MM.1S (cell line): Measurements from ENCODE around the gene USP25.

Source experiments
- CTCF ChIP-seq: fragments of 300-600 bp; sonication (generic); IDR thresholded peaks from 2 replicates; pipeline ENCODE4 v1.5.1; 2016; ENCODE audit warnings: antibody characterized with exemption, low read length, mixed read lengths
- EZH2 ChIP-seq: fragments of 300-600 bp; sonication (generic); optimal IDR thresholded peaks from 2 replicates; pipeline ENCODE3; 2017; ENCODE audit warnings: low read depth, mild to moderate bottlenecking, antibody characterized with exemption, low read length, mixed read lengths
- EZH2phosphoT487 ChIP-seq: fragments of 300-600 bp; sonication (generic); IDR thresholded peaks from 2 replicates; pipeline ENCODE4 v1.6.1; 2018; ENCODE audit warnings: antibody characterized with exemption, low read length

GRCh38 chr21:15793550-15794235 is 63.9 kb downstream of the USP25 start:
- no peak for TF ChIP-seq CTCF
- no peak for TF ChIP-seq EZH2
- TF ChIP-seq EZH2phosphoT487, result no peak
